ENCODE measurements around the gene ZDHHC14.

Gene ZDHHC14

GRCh38 chr6:157454762-157455714 lies 74.0 kb downstream of the ZDHHC14 start:
- no peak for TF ChIP-seq CTCF (IDR thresholded peaks at IDR 0.05; ENCODE audit: low read depth, low read length)
- Histone ChIP-seq H3K27me3 (ENCODE audit: insufficient read depth, low read depth, severe bottlenecking) (no peaks in the 10 kb centered on the region), H3K9me3 (ENCODE audit: severe bottlenecking) (no peaks in the 10 kb centered on the region), H3K4me3 (ENCODE audit: low read depth, low read length) (no peak overlapping the region), H3K36me3 (no peaks in the 10 kb centered on the region), H3K27ac (no peak overlapping the region)
- no peak for DNase-seq

GRCh38 chr6:157455731-157456523 lies 74.9 kb downstream of the ZDHHC14 start:
- TF ChIP-seq CTCF (IDR thresholded peaks at IDR 0.05; ENCODE audit: low read depth, low read length) = no peak
- no peak overlapping the region for H3K4me3 ChIP-seq (ENCODE audit: low read depth, low read length)
- no peak overlapping the region for H3K27ac ChIP-seq
- no peaks in the 10 kb centered on the region for H3K36me3 ChIP-seq
- H3K27me3 ChIP-seq (ENCODE audit: insufficient read depth, low read depth, severe bottlenecking) = no peaks in the 10 kb centered on the region
- no peaks in the 10 kb centered on the region for H3K9me3 ChIP-seq (ENCODE audit: severe bottlenecking)
- no peak for DNase-seq

GRCh38 chr6:157456524-157456829 lies 75.5 kb downstream of the ZDHHC14 start:
- no peak overlapping the region for H3K4me3 ChIP-seq (ENCODE audit: low read depth, low read length)
- DNase-seq = no peak
- TF ChIP-seq CTCF (IDR thresholded peaks at IDR 0.05; ENCODE audit: low read depth, low read length) = no peak
- no peaks in the 10 kb centered on the region for H3K9me3 ChIP-seq (ENCODE audit: severe bottlenecking)
- H3K27ac ChIP-seq = no peak overlapping the region
- H3K36me3 ChIP-seq = no peaks in the 10 kb centered on the region
- H3K27me3 ChIP-seq (ENCODE audit: insufficient read depth, low read depth, severe bottlenecking) = no peaks in the 10 kb centered on the region

- Histone ChIP-seq H3K9me3 (ENCODE audit: severe bottlenecking) (no peaks in the 10 kb centered on the region), H3K4me3 (ENCODE audit: low read depth, low read length) (no peak overlapping the region), H3K27me3 (ENCODE audit: insufficient read depth, low read depth, severe bottlenecking) (no peaks in the 10 kb centered on the region), H3K36me3 (no peaks in the 10 kb centered on the region), H3K27ac (no peak overlapping the region)
- no peak for TF ChIP-seq CTCF (IDR thresholded peaks at IDR 0.05; ENCODE audit: low read depth, low read length)
- DNase-seq = no peak
These were observed 76.8 kb downstream of the ZDHHC14 start for GRCh38 chr6:157457787-157458186.

- TF ChIP-seq CTCF (IDR thresholded peaks at IDR 0.05; ENCODE audit: low read depth, low read length) = no peak
- H3K27me3 ChIP-seq (ENCODE audit: insufficient read depth, low read depth, severe bottlenecking) = no peaks in the 10 kb centered on the region
- H3K9me3 ChIP-seq (ENCODE audit: severe bottlenecking) = no peaks in the 10 kb centered on the region
- H3K4me3 ChIP-seq (ENCODE audit: low read depth, low read length) = no peak overlapping the region
- no peak for DNase-seq
- H3K36me3 ChIP-seq = no peaks in the 10 kb centered on the region
- no peak overlapping the region for H3K27ac ChIP-seq
These were observed 78.3 kb downstream of the ZDHHC14 start for GRCh38 chr6:157459327-157459726.
